Activated T-helper 1 cell treated with anti-CD3 and anti-CD28 coated beads, Interleukin-2, amount 50 U/mL, for 16 hours (primary cell): ENCODE data around the gene GMPPA.

Experiments used
- DNase-seq, 2 donors: peaks; one replicate each; pipeline ENCODE4 v3.0.0-alpha.2; 2020; ENCODE audit warnings: low read depth in 1 of 2, low spot score in 1 of 2

GMPPA gene

DNA sequence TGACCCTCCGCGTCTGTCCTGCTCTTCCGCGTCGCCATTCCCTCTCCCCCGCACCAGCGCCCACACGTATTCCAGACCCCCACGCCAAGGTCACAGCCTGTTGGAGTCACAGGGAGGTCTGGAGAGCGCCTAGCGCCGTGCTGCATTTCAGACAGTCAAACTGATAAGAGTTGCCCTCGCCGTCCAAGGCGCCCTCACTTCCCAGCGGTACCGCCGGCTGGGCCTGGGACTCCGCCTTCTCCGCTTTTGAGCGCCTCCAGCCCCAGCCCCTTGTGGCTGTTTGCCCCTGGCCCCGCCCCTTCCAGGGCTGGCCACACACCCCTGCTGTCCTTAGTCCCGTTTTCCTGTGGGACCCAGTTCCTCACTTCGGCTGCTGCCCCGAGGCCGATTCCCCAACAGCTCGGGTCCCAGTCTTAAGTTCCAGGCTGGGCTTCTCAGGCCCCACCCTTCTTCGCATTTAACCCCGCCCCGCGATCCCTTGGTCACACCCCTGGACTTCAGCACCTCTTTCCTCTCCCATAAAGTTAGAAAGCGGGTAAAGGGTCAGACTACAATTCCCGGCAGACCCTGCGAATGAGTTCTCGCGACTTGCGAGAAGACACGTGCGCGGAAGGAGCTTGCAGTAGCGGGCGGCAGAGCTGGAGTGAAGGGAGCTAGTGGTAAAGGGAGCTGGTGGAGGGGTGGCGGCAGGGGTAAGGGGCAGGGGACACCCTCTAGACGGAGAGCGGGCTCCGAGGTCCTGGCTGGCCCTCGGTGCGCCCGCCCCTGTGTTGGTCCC is at the start of gene GMPPA:
TSS of gene GMPPA (plus strand) at position 612 of the 778 bp plus-strand sequence. CDS start 1,085 bp downstream, outside the sequence.
- DNase-seq: peak; percentile 82 to 84

DNA sequence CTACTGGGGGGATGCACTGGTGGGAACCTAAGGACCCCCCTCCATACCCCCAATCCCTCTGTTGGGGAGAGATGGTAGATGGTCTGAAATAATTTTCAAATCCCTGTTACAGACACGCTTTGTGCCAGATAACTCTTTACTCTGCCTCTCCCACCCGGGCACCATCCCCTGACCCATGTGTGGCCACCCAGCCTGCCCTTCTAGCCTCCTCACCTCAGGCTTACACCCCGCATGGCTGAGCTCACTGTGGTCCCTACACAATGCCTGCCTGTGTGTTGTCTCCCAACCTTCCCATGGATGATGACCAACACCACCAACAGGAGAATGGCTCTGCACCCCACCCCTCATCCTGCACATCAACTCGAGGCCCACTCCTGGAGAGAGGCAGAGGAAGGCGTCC is 49.1 kb upstream of the GMPPA start:
- DNase-seq: no peak

DNA sequence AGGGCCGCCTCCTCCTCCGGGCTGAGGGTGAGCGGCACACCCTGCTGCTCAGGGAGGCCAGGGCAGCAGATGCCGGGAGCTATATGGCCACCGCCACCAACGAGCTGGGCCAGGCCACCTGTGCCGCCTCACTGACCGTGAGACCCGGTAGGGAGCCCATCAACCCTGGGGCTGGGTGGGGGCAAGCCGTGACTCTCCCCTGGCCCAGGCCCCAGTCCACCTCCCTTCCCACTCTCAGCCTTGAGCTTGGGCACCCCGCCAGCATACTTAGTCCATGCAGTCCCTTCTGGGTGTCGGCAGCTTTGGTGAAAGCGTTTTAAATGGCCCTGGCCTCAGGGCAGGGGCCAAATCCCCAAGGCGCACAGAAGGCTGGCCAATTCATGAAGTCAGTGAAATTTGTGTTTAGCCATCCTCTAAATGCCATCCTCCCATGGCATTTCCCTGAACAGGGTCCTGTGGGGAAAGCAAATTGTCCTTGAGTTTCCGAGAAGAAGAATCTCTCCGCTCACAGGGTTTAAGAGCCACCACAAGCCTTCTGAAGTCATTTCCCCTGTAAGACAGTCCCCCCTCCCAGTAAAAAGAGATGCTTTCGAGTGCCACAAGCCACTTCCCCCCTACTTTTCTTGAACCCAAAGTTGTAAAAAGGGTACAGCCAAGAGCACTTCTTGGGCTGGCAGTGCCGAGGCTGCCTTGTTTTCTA is 46.9 kb upstream of the GMPPA start:
- no peak for DNase-seq

DNA sequence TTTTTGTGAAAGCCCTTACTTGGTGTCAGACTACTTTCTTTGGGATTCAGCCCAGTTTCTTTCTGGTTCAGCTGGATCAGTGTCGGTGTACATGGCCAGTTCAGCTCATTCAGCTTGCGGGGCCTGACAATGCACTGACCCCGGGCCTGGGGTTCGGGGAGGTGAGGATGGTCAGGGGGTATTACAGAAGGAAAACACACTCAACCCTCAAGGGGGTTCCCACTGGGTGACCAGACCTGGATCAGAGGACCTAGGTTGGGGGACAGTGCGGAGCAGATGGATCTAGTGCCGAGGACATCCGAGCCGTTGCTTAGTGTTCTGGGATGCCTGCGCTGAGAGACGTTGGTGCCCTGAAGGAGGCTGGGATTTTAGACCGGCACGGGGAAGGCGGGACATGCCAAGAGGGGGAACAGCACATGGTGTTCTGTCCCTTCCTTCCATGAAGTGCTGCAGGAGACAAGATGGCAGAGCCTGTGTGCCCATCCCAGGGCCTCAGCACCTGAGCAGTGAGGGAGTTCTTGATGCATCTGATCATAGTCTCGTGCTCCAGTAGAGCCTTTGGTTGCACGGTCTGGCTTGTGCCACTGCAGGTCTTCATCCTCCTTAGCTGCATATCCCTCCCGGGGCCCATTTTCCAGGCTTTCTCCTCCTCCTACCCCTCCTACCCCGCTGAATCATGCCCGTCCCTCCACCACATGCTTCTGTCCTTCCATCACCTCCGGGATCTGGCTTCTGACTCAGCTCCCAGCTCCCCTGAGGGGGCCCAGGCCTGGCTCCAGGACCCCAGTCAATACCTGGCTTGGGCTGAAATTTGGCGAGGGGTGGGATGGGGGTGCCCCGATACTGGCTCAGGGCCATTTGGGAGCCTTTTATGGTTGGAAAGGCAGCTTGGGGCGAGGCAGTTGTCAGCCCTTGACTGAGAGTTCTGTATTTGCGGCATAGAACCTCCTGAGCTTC is 46.1 kb upstream of the GMPPA start:
- DNase-seq: no peak

DNA sequence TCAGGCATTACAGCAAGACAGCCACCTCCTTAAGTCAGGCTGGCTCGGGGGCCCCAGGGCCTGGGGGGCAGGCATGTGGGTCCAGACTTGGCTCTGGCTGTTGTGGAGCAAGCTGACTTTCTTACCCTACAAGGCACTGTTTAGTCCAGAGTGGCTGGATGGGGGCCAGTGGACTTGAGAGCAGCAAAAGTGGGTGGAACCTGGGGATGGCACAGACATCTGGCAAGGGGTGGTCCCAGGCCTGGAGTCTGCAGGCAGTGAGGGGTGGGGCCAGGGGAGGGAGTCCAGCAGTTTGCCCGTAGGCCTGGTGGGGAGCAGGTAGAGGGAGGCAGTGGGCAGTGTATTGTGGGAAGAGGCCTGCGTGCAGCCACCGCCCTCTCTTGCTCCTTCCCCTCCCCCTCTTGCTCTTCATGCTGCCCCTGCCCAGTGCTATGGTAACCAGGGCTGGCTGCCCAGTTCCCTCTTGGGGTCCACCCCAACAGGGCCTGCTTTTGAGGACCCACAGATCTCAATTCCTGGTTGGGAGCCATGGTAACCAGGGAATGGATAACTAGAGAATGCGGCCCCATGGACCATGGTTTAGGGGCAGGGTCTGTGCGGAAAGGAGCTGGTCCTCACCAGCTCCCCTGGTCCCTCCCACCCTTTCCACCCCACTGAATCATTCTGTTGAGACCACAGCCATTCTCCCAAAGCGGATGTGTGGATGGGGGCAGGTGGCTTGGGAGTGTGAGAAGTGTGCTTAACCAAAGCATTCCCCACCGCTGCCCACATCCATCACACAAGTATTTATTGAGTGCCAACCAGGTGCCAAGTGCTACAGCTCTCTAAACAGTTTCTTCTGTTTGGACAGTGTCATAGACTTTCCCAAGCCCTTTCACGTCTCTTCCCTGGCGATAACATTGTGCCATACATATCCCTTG is 44.8 kb upstream of the GMPPA start:
- no peak for DNase-seq

DNA sequence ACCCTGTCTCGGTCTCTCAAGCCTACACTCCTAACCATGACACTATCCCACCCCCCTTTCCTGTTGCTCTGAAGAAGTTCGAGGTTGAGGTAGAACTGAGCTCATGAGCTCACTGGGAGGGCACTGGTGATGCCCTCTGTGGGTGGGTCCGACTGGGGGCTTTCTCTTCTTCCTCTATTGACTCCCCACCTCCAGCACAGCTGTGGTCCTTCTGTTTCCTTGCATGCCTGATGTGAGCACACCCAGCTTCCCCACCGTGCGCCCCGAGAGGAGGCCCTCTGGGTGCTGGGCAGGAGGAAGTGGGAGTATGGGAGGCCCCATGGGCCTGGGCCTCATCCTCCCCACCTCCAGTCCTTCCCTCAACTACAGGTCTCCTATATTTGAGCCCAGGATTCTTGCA is 43.1 kb upstream of the GMPPA start:
- DNase-seq: no peak

DNA sequence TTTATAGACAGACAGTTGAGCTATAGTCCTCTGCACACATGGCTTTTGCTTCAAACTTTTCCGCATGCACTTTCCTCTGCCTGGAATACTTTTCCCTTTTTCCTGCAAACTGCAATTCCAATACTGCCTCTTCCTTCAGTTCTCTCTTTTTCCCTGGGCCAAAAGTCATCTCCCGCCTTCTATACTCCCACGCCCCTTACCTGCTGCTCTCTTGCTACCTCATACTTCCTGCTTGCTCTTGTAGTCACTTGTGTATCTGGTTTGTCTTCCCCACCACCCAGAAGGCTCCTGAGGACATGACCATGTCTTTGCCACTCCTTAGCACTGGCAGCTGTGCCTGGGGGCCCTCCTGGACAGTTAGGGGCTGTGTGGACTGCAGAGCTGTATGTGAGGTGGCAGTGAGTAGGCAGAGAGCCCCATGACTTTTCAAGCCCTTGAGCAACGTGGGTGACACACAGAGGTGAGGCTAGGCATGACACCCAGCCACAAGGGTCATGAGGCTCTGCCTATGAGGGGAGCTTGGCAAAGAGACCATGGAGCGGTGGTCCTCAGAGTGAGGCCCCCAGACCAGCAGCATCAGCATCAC is 40.8 kb upstream of the GMPPA start:
- no peak for DNase-seq

DNA sequence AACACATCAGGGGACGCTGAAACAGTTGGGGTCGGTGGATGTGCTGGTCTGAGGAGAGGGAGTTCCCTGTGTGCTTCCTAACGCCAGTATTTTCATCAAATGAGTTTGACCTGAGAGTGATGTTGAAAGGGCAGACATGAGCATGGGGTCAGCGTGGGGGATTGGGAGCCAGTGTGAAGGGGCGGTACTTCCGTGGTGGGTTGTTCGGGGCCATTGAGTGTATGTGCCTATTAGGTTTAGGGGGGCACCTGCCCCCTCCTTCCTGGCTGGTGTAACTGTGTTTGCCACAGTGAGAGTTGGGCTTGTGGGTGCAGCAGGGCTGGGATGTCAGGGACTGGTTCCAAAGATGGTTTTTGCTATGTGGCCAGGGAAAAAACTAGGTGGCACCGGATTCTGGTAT is 39.7 kb upstream of the GMPPA start:
- DNase-seq: no peak

DNA sequence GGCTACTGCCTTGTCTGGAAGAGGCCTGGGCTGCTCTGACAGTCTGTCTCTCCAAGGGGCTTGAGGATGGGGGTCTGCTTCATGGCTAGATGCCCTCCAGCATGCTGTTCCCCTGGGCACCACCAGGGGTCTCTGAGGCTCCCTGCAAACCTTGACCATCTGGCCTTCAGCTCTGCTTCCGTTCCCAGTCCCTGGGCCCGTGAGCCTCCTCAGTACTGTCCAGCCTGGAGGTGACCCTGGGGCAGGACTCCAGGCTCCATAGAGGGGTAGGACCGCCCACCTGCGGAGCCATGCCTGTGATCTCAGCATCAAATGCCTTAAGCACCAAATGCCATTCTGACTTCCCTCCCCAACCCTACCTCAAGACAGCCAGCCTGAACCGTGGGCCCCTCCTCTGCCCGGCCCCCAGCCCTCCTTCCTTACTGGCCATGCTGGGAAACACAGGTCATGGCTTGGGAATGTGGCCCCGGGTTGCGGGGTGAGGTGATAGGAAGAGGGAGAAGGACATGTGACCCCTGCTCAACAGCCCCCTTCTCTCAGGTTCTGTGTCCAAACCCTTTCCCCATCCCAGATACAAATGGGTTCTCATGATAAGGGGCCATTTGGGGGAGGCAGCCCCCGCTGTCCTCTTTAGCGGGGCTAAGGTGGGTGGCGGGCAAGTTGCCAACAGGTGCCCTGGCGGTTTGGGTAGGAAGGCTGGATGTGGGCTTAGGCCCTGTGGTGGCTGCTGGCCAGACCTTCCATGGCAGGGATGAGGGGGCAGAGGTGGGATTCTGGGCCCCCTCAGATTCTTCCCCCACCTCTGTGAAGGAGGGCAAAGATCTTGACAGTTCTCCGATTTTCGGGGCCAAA is 39.0 kb upstream of the GMPPA start:
- DNase-seq: peak in 1 of 2 donors; percentile 13

DNA sequence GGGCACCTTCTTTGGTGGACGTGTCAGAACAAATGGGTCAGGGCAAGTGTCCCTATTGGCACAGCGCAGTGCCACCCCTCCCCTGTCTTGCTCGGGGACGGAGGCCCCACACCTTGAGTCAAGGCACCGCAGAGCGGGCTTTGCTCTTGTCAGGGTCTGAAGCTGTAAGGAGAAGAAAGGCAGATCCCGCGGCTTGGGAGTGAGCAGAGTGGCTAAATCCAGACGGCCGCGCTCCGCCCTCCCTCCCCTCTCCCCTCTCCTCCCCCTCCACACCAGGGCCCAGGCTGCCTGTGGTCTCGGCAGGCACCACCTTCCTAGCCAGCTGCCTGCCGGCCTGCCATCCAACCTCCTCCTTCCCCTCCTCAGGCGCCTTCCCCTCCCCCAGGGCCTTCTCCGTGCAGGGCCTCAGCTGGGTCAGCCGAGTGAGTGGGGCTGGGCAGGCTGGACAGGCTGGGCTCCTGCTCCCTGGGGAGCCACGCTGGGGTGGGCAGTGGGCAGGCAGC is 38.2 kb upstream of the GMPPA start:
- DNase-seq: no peak

DNA sequence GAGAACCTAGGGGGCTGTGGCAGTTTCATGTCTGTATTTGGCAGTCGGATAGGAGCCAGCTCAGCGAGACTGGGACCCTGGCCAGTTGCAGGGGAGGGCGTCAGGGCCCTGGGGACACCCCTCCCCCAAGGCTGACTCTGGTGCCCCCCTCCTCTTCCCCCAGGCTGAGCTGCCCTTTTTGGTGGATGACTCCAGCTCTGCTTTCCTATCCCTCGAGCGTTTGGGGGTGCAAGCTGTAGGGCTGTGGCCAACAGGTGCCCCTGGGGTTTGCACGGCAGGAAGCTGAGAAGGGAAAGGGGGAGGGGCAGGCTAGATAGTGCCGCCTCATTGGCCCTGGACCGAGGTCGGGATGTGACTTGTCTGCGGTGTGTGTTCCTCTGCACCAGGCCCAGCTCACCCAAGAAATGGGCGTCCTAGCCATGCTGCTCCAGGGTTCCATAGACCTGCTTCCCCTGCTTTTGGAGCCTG is 37.6 kb upstream of the GMPPA start:
- DNase-seq: no peak

DNA sequence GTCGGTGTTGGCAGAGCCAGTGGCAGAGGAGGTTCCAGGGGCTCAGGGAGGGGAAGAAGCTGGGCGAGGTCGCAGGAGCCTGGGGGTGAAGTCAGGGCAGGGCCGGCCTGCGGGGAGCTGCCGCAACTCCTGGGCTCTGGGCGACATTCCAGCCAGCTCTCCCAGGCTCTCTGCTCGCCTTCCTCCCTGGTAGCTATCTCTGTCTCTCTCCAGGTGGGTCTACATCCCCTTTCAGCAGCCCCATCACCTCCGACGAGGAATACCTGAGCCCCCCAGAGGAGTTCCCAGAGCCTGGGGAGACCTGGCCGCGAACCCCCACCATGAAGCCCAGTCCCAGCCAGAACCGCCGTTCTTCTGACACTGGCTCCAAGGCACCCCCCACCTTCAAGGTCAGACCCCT is 37.0 kb upstream of the GMPPA start:
- DNase-seq: no peak

DNA sequence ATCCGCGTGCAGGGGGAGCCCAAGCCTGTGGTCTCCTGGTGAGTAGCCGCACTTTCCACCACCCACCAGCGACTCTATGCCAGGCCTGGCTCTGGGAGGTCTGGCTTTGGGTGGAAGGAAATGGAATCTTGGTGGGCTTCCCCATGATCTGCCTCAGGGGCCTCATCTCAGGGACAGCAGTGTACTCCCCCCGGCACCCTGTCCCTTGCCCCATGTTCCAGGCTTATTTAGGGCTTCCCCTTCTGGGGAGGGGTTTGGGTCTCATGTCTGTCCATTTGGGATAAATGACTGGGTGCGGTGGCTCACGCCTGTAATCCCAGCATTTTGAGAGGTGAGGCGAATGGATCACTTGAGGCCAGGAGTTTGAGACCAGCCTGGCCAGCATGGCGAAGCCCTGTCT is 36.3 kb upstream of the GMPPA start:
- no peak for DNase-seq

DNA sequence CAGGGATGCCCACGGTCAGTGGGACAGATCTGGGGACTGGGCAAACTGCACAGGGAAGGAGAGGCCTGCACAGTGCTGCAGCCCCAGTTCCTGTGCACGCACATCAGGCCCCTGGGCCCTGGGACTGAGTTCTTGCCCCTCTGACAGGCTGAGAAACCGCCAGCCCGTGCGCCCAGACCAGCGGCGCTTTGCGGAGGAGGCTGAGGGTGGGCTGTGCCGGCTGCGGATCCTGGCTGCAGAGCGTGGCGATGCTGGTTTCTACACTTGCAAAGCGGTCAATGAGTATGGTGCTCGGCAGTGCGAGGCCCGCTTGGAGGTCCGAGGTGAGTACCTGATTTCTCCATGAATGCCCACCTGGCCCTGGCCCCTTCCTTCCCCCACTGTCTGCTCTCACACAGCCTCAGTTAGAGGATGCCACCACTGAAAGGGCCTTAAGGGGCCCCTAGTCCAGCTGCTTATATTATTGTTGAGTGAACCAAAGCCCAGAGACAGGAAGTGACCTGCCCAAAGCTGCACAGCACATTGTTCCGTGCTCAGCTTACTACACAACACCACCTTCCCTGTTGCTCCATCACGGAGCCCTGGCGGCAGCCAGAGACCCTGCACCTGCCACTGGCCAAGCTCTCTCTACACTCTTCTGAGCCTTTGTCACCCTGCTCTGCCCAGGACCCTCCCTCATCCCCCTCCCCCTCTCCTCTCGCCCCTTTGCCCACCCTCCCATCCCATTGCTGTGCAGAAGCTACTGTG is 34.2 kb upstream of the GMPPA start:
- DNase-seq: no peak

DNA sequence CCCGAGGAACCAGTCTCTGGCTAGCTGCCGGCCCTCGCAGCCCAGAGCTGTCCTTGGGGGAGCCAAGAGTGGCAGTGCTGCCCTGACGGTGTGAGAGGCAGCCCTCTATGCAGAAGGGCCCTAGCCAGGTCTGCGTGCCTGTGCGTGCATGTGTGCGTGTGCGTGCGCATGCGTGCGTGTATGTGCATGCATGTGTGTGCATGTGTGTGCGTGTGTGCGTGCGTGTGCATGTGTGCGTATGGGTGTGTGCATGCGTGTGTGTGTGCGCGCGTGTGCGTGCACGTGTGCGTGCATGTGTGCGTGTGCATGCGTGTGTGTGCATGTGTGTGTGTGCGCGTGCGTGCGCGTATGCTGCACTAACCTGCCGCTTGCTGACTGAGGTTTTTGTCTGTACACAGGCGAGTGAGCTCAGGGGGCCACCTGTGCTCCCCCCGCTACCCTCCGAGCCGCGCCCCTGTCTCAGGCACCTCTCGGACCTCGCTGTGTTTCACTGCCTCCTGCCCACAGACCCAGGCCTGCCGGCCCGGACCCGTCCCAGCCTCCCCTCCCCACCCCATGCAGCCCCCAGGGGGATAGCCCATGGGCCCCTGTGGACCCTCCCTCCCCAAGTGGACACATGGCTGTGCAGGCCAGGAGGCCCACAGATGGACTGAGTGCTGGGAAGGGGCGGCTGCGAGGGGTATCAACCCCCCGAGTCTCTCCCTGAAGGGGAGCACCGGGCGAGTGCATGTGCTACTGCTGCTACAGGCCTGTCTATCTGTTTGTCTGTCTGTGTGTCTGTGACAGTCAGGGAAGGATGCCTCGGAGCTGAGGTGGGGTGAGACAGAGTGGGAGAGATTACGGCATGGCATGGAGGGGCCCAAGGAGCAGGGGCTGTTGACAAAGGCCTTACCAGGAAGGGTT is 32.8 kb upstream of the GMPPA start:
- no peak for DNase-seq

DNA sequence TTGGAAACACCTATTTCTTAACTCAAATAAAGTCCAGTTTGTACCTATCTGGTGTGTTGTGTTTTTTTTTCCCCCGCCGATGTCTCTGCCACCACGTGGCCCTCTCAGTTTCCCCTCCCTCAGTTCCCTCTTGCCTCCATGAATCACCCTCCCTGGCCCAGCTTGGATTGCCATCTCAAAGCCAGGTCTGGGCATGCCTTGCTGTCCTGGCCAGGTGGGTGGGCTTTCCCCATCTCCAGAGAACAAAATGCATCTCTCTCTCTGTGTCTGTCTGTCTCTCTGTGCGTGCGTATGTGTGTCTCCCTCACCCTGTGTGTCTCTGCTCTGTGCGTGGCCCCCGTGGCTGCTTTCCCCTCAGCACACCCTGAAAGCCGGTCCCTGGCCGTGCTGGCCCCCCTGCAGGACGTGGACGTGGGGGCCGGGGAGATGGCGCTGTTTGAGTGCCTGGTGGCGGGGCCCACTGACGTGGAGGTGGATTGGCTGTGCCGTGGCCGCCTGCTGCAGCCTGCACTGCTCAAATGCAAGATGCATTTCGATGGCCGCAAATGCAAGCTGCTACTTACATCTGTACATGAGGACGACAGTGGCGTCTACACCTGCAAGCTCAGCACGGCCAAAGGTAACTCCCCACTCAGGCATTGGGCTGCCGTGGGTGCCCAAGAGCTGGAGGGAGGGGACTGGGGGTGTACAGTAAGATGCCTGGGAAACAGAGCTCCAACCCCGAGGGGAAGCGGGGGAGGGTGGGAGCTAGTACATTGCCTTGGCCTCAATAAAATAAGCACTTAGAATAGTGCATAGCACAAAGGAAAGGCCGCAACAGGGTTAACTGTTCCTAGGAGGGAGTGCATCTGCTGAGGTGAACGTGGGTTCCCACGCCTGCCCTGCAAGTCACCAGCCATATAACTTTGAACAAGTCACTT is 31.6 kb upstream of the GMPPA start:
- DNase-seq: no peak
